IMR-90 (cell line): ENCODE measurements around the gene BGLAP. TPM values are rescaled to one million over a fixed set of nuclear protein-coding genes. Genes with fewer than 3 reads are reported as not detected.

Source experiments
- ATAC-seq: fragments of 200-7000 bp; cut with Tn5 transposase; 2 replicates; pipeline ENCODE4 v1.9.1; 2020; ENCODE audit warnings: low read depth, mild to moderate bottlenecking, moderate library complexity
- BruUV-seq: library from RNA; stranded (reverse); fragments of 400-500 nt; replicated peaks from 2 replicates; lab custom pipeline; 2021; lab: Mats Ljungman, UMichigan
- CTCF ChIA-PET: fragments of 300-600 bp; formaldehyde crosslinking; extraction: SDS; loops from one replicate; lab custom pipeline; 2021; ENCODE audit warnings: antibody characterized with exemption; lab: Yijun Ruan, JAX
- POLR2A ChIA-PET: fragments of 300-600 bp; sonication (Branson Sonifier 250); formaldehyde crosslinking; loops from one replicate; lab custom pipeline; 2022; ENCODE audit warnings: antibody characterized with exemption; ENCODE audit not compliant: unreplicated experiment; lab: Charles Lee
- DNase-seq: peaks from one replicate; pipeline ENCODE4 v3.0.0; 2013
- H2AFZ ChIP-seq: replicated peaks from 2 replicates; pipeline ENCODE3; 2013; ENCODE audit warnings: low read length, mild to moderate bottlenecking; ENCODE audit not compliant: poor library complexity
- H2AK5ac ChIP-seq: 2 replicates; pipeline ENCODE4 v1.6.1; 2013; ENCODE audit warnings: low read depth, low read length, inconsistent platforms
- H2AK9ac ChIP-seq: replicated peaks from 2 replicates; pipeline ENCODE3; 2013; ENCODE audit warnings: mild to moderate bottlenecking, low read depth, low read length, moderate library complexity; ENCODE audit not compliant: poor library complexity
- H2BK120ac ChIP-seq: 2 replicates; pipeline ENCODE4 v1.6.1; 2013; ENCODE audit warnings: low read depth, low read length, inconsistent platforms
- H2BK15ac ChIP-seq: 3 replicates; pipeline ENCODE4 v1.6.1; 2013; ENCODE audit warnings: low read depth, low read length, inconsistent platforms
- H2BK20ac ChIP-seq: 2 replicates; pipeline ENCODE4 v1.6.1; 2013; ENCODE audit warnings: low read depth, mild to moderate bottlenecking, inconsistent platforms, low read length, moderate library complexity
- H2BK5ac ChIP-seq: 2 replicates; pipeline ENCODE4 v1.6.1; 2013; ENCODE audit warnings: mild to moderate bottlenecking, low read depth, low read length, inconsistent platforms; ENCODE audit not compliant: poor library complexity, severe bottlenecking
- H3K14ac ChIP-seq: replicated peaks from 2 replicates; pipeline ENCODE4 v1.6.1; 2013; ENCODE audit warnings: low read depth, low read length, inconsistent platforms
- H3K18ac ChIP-seq: 2 replicates; pipeline ENCODE4 v1.6.1; 2013; ENCODE audit warnings: low read depth, low read length, control low read depth
- H3K23ac ChIP-seq: 2 replicates; pipeline ENCODE4 v1.6.1; 2013; ENCODE audit warnings: low read depth, low read length, inconsistent platforms
- H3K27ac ChIP-seq: 2 replicates; pipeline ENCODE4 v1.5.1; 2013; ENCODE audit warnings: mild to moderate bottlenecking, control low read depth, low read length; ENCODE audit not compliant: insufficient read depth
- H3K27me3 ChIP-seq: 2 replicates; pipeline ENCODE4 v1.6.1; 2013; ENCODE audit warnings: low read length; ENCODE audit not compliant: control insufficient read depth, insufficient read depth
- H3K36me3 ChIP-seq: 2 replicates; pipeline ENCODE4 v1.6.1; 2013; ENCODE audit warnings: low read length, mixed read lengths; ENCODE audit not compliant: control insufficient read depth, insufficient read depth
- H3K4ac ChIP-seq: 2 replicates; pipeline ENCODE4 v1.6.1; 2013; ENCODE audit warnings: low read depth, low read length, inconsistent platforms
- H3K4me1 ChIP-seq: 2 replicates; pipeline ENCODE4 v1.6.1; 2013; ENCODE audit warnings: low read length, mixed read lengths; ENCODE audit not compliant: control insufficient read depth, insufficient read depth
- H3K4me2 ChIP-seq: 2 replicates; pipeline ENCODE4 v1.6.1; 2013; ENCODE audit warnings: low read depth, mild to moderate bottlenecking, control low read depth, low read length, moderate library complexity
- H3K4me3 ChIP-seq: 2 replicates; pipeline ENCODE4 v1.5.1; 2013; ENCODE audit warnings: low read depth, mild to moderate bottlenecking, control low read depth, low read length, moderate library complexity; ENCODE audit not compliant: insufficient read depth
- H3K56ac ChIP-seq: 2 replicates; pipeline ENCODE4 v1.6.1; 2013; ENCODE audit warnings: low read length, inconsistent platforms; ENCODE audit not compliant: insufficient read depth; ENCODE audit errors: extremely low read depth
- H3K79me1 ChIP-seq, 2 experiments: 2 replicates each; pipeline ENCODE4 v1.6.1; 2013; ENCODE audit warnings: low read length in 2 of 2, inconsistent platforms in 1 of 2, low read depth in 1 of 2
- H3K9ac ChIP-seq: 2 replicates; pipeline ENCODE4 v1.6.1; 2013; ENCODE audit warnings: low read depth, low read length, control low read depth
- H3K9me1 ChIP-seq: 2 replicates; pipeline ENCODE4 v1.6.1; 2013; ENCODE audit warnings: low read length, inconsistent platforms; ENCODE audit not compliant: insufficient read depth
- H3K9me3 ChIP-seq: 2 replicates; pipeline ENCODE4 v1.6.1; 2013; ENCODE audit warnings: low read length; ENCODE audit not compliant: control insufficient read depth, insufficient read depth
- H4K20me1 ChIP-seq: 2 replicates; pipeline ENCODE4 v1.6.1; 2013; ENCODE audit warnings: low read length, inconsistent platforms; ENCODE audit not compliant: insufficient read depth
- H4K5ac ChIP-seq: 2 replicates; pipeline ENCODE4 v1.6.1; 2013; ENCODE audit warnings: mild to moderate bottlenecking, low read depth, low read length, control low read depth
- H4K8ac ChIP-seq, 2 experiments: 2 replicates each; pipeline ENCODE4 v1.6.1; 2013; ENCODE audit warnings: low read depth in 2 of 2, low read length in 2 of 2, control low read depth in 1 of 2, inconsistent platforms in 1 of 2
- H4K91ac ChIP-seq: 2 replicates; pipeline ENCODE4 v1.6.1; 2013; ENCODE audit warnings: low read depth, low read length, inconsistent platforms; ENCODE audit not compliant: insufficient read depth
- BHLHE40 ChIP-seq: fragments of 150-350 bp; IDR thresholded peaks from 2 replicates; pipeline ENCODE4 v1.6.1; 2016; ENCODE audit warnings: mild to moderate bottlenecking, low read depth, low read length
- CEBPB ChIP-seq: IDR thresholded peaks from 2 replicates; pipeline ENCODE4 v1.6.1; 2012; ENCODE audit warnings: low read depth, low read length, improper control_type of control experiment
- CHD1 ChIP-seq: IDR thresholded peaks from 2 replicates; pipeline ENCODE4 v1.6.1; 2012; ENCODE audit warnings: low read depth, low read length, improper control_type of control experiment
- CTCF ChIP-seq: conservative IDR thresholded peaks from 2 replicates; pipeline ENCODE4 v1.5.1; 2012; ENCODE audit warnings: mild to moderate bottlenecking, low read depth, low read length, improper control_type of control experiment
- FOS ChIP-seq: fragments of 150-350 bp; IDR thresholded peaks from 2 replicates; pipeline ENCODE4 v1.6.1; 2016; ENCODE audit warnings: low read depth, low read length
- MAFK ChIP-seq: IDR thresholded peaks from 2 replicates; pipeline ENCODE4 v1.6.1; 2012; ENCODE audit warnings: low read depth, low read length, improper control_type of control experiment
- MAZ ChIP-seq: IDR thresholded peaks from 2 replicates; pipeline ENCODE4 v1.6.1; 2012; ENCODE audit warnings: low read depth, mild to moderate bottlenecking, low read length, improper control_type of control experiment, moderate library complexity, borderline replicate concordance
- MXI1 ChIP-seq: IDR thresholded peaks from 2 replicates; pipeline ENCODE4 v1.6.1; 2012; ENCODE audit warnings: low read depth, mild to moderate bottlenecking, low read length, moderate library complexity, borderline replicate concordance
- NFE2L2 ChIP-seq: fragments of 150-350 bp; IDR thresholded peaks from 2 replicates; pipeline ENCODE4 v1.6.1; 2016; ENCODE audit warnings: low read depth, mild to moderate bottlenecking, low read length
- POLR2A ChIP-seq: IDR thresholded peaks from 2 replicates; pipeline ENCODE4 v1.6.1; 2012; ENCODE audit warnings: mild to moderate bottlenecking, low read depth, low read length
- RAD21 ChIP-seq: IDR thresholded peaks from 2 replicates; pipeline ENCODE4 v1.6.1; 2012; ENCODE audit warnings: low read length, improper control_type of control experiment
- RCOR1 ChIP-seq: IDR thresholded peaks from 2 replicates; pipeline ENCODE4 v1.6.1; 2012; ENCODE audit warnings: mild to moderate bottlenecking, low read length, improper control_type of control experiment; ENCODE audit not compliant: insufficient replicate concordance
- RFX5 ChIP-seq: IDR thresholded peaks from 2 replicates; pipeline ENCODE4 v1.8.0; 2012; ENCODE audit warnings: low read depth, mild to moderate bottlenecking, low read length, moderate library complexity
- SMC3 ChIP-seq: fragments of 150-350 bp; IDR thresholded peaks from 2 replicates; pipeline ENCODE4 v1.6.1; 2016; ENCODE audit warnings: low read depth, mild to moderate bottlenecking, antibody characterized with exemption, low read length, moderate library complexity
- WGBS, 2 experiments: methylation state at CpG; one replicate each; pipeline versions ENCODE4 v1.1.5 to v1.1.7; 2013; ENCODE audit warnings: missing lambda C conversion rate in 2 of 2; ENCODE audit not compliant: insufficient read length in 1 of 2; ENCODE audit errors: extremely low coverage in 2 of 2; 5-methylcytosine and 5-hydroxymethylcytosine counted together
- dilution Hi-C: fragments of 300-500 bp; cut with HindIII; formaldehyde crosslinking; loops from one replicate; pipeline ENCODE4 v1.14.3; 2018; ENCODE audit warnings: low sequenced_read_pairs; ENCODE audit not compliant: unreplicated experiment
- in situ Hi-C: fragments of 300-500 bp; cut with MboI; formaldehyde crosslinking; loops from 3 replicates; pipeline ENCODE4 v1.14.3; 2019; ENCODE audit warnings: low sequenced_read_pairs, inconsistent platforms, mixed read lengths
- intact Hi-C: fragments of 100-400 bp; cut with micrococcal nuclease; formaldehyde crosslinking; loops from 2 replicates; pipeline ENCODE4 v1.10.0; 2022
- polyA plus RNA-seq, 3 experiments: library from polyadenylated mRNA; depleted of rRNA; stranded (reverse); fragments of >200 nt; gene quantifications; 2 replicates each; pipeline ENCODE4 v1.2.3, GENCODE V29; 2012; ENCODE audit warnings: low replicate concordance in 1 of 3
- total RNA-seq: library from RNA; depleted of rRNA; stranded (reverse); fragments of >200 nt; gene quantifications from 2 replicates; pipeline ENCODE4 v1.2.3, GENCODE V29; 2012
- TF ChIP-seq, protein P1 (sequence below): fragments of 150-350 bp; IDR thresholded peaks from 2 replicates; pipeline ENCODE4 v1.6.1; 2017; ENCODE audit warnings: mild to moderate bottlenecking, antibody characterized with exemption, low read length, low read depth
- TF ChIP-seq, protein P2 (sequence below): fragments of 150-350 bp; IDR thresholded peaks from 2 replicates; pipeline ENCODE4 v1.6.1; 2016; ENCODE audit warnings: low read depth, mild to moderate bottlenecking, low read length, moderate library complexity, borderline replicate concordance

Gene BGLAP
- total and polyA plus RNA-seq, 2 of the 4 experiments (the other 2 are of a cell fraction) = 0.67 TPM; not detected in 1

- ATAC-seq (no peak), DNase-seq (no peak)
- H3K4me2 ChIP-seq = no peak overlapping the region
- H3K9ac ChIP-seq = no peak overlapping the region
- H2AFZ ChIP-seq = no peak overlapping the region
- H3K9me3 ChIP-seq = no peaks in the 10 kb centered on the region
- no peak overlapping the region for H2BK20ac ChIP-seq
- no peak overlapping the region for H4K91ac ChIP-seq
- no peak overlapping the region for H3K18ac ChIP-seq
- no peak overlapping the region for H4K8ac ChIP-seq
- in situ Hi-C loops (loop anchor here (5.0 kb wide), 1 partner anchor 78 kb away; no protein-coding TSS in a partner anchor), intact Hi-C loops (loop anchor here (1.0 kb wide), 3 partner anchors 79 to 135 kb away; no protein-coding TSS in a partner anchor), dilution Hi-C loops (no loop called here)
- H3K36me3 ChIP-seq = peaks cover 25% of the 10 kb centered on the region
- H3K14ac ChIP-seq = no peak overlapping the region
- no peaks in the 10 kb centered on the region for H3K27me3 ChIP-seq
- H3K4me1 ChIP-seq = peaks cover 4% of the 10 kb centered on the region; the same call in 1 of the 2 replicates
- no peak overlapping the region for H2AK5ac ChIP-seq
- H3K4me3 ChIP-seq = no peak overlapping the region
- BruUV-seq = no TSS peak
- no peak overlapping the region for H3K4ac ChIP-seq
- TF ChIP-seq CTCF (no peak), MAZ (no peak), MXI1 (no peak), FOS (no peak), POLR2A (no peak), MAFK (no peak), NFE2L2 (no peak), CHD1 (no peak), SMC3 (no peak), RCOR1 (no peak), CEBPB (no peak), BHLHE40 (no peak), RAD21 (no peak), RFX5 (no peak)
- TF ChIP-seq, protein P1, sequence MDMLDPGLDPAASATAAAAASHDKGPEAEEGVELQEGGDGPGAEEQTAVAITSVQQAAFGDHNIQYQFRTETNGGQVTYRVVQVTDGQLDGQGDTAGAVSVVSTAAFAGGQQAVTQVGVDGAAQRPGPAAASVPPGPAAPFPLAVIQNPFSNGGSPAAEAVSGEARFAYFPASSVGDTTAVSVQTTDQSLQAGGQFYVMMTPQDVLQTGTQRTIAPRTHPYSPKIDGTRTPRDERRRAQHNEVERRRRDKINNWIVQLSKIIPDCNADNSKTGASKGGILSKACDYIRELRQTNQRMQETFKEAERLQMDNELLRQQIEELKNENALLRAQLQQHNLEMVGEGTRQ = no peak
- TF ChIP-seq, protein P2, sequence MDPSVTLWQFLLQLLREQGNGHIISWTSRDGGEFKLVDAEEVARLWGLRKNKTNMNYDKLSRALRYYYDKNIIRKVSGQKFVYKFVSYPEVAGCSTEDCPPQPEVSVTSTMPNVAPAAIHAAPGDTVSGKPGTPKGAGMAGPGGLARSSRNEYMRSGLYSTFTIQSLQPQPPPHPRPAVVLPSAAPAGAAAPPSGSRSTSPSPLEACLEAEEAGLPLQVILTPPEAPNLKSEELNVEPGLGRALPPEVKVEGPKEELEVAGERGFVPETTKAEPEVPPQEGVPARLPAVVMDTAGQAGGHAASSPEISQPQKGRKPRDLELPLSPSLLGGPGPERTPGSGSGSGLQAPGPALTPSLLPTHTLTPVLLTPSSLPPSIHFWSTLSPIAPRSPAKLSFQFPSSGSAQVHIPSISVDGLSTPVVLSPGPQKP = no peak
- H3K56ac ChIP-seq = no peak overlapping the region
- ChIA-PET POLR2A (interaction anchor here (0.6 kb wide), 1 partner anchor 141 kb away, joined by 9 read pairs; no protein-coding TSS in a partner anchor), CTCF (interaction anchor here (0.7 to 1.9 kb wide), 10 partner anchors 8 to 143 kb away, joined by 3 to 11 read pairs (median 6); partner anchors contain the start of genes MEX3A and PMF1)
- H3K9me1 ChIP-seq = peaks cover 4% of the 10 kb centered on the region
- no peak overlapping the region for H3K23ac ChIP-seq
- no peak overlapping the region for H2BK120ac ChIP-seq
- no CpG with 5 or more reads among the region's 2 CpGs for WGBS, 2 experiments
- H2BK15ac ChIP-seq = no peak overlapping the region
- no peak overlapping the region for H3K27ac ChIP-seq
- H4K5ac ChIP-seq = no peak overlapping the region
- H4K20me1 ChIP-seq = no peaks in the 10 kb centered on the region
- peaks cover 6 to 21% of the 10 kb centered on the region in 2 experiments for H3K79me1 ChIP-seq
- no peak overlapping the region for H2AK9ac ChIP-seq
- no peak overlapping the region for H2BK5ac ChIP-seq
Measured at GRCh38 chr1:156225677-156226014, 16.3 kb upstream of the BGLAP start.
